Stimulated activated CD8-positive, alpha-beta memory T cell treated with anti-CD3 and anti-CD28 coated beads, Interleukin-15, amount 100 ng/mL, for 48 hours (primary cell): ENCODE data around the gene QARS1.

ENCODE experiments used
- DNase-seq, 2 donors: peaks; one replicate each; pipeline ENCODE4 v3.0.0-alpha.2; 2020; ENCODE audit warnings: low read depth in 2 of 2

QARS1 gene

GRCh38 chr3:49120438-49121131, 16.0 kb upstream of the QARS1 start, which contains the start of gene USP19:
USP19 (minus strand) TSS chr3:49120823; CDS start chr3:49119145, 1,678 bp downstream.
- peak; percentile 91 to 95 for DNase-seq

- DNase-seq = no peak
Observed at GRCh38 chr3:49120096-49120437, 15.5 kb upstream of the QARS1 start.

- DNase-seq = no peak
Observed at GRCh38 chr3:49119439-49119838, 14.9 kb upstream of the QARS1 start.

GRCh38 chr3:49119036-49119435, 14.5 kb upstream of the QARS1 start:
- DNase-seq = no peak

GRCh38 chr3:49112262-49112661, 7.7 kb upstream of the QARS1 start:
- DNase-seq = no peak

GRCh38 chr3:49111347-49111746, 6.8 kb upstream of the QARS1 start:
- DNase-seq = no peak

- DNase-seq = no peak
Observed at GRCh38 chr3:49110780-49111179, 6.2 kb upstream of the QARS1 start.

- DNase-seq = no peak
Observed at GRCh38 chr3:49108346-49108745, 3.8 kb upstream of the QARS1 start.

GRCh38 chr3:49104052-49104426, 518 bp downstream of the QARS1 start:
- DNase-seq = no peak

- no peak for DNase-seq
Observed at GRCh38 chr3:49100046-49100615, 4.4 kb downstream of the QARS1 start.

GRCh38 chr3:49098910-49099630, 5.5 kb downstream of the QARS1 start:
- no peak for DNase-seq

GRCh38 chr3:49098429-49098828, 6.1 kb downstream of the QARS1 start:
- DNase-seq = no peak

- DNase-seq = peak; percentile 87 to 91
Observed at GRCh38 chr3:49093853-49094767, 10.4 kb downstream of the QARS1 start, which contains the start of gene QRICH1. QRICH1 (minus strand) TSS chr3:49094071; CDS start chr3:49077017, 17,054 bp downstream.

- peak; percentile 70 to 78 for DNase-seq
Observed at GRCh38 chr3:49092938-49093852, 11.4 kb downstream of the QARS1 start.

GRCh38 chr3:49081429-49081828, 23.1 kb downstream of the QARS1 start:
- DNase-seq = no peak

GRCh38 chr3:49079270-49079669, 25.3 kb downstream of the QARS1 start:
- no peak for DNase-seq

- DNase-seq = no peak
Observed at GRCh38 chr3:49076646-49077045, 27.9 kb downstream of the QARS1 start.

GRCh38 chr3:49076116-49076515, 28.4 kb downstream of the QARS1 start:
- no peak for DNase-seq

- DNase-seq = no peak
Observed at GRCh38 chr3:49058011-49058410, 46.5 kb downstream of the QARS1 start.

GRCh38 chr3:49057268-49057667, 47.3 kb downstream of the QARS1 start:
- no peak for DNase-seq

GRCh38 chr3:49054344-49054862, 50.2 kb downstream of the QARS1 start:
- DNase-seq = no peak
